ENCODE results near the gene ERCC2.
"Not testable (repeated sequence)": the region's sequence is repeated elsewhere in the genome, so short reads cannot be mapped to it uniquely, and the experiment has no call there.

Gene ERCC2

GRCh38 chr19:45333609-45334303 lies 36.6 kb downstream of the ERCC2 start:
- DNase-seq (ENCODE audit: low read depth in 2 of 2): no peak

- no peak for DNase-seq (ENCODE audit: low read depth in 2 of 2)
These were observed 39.0 kb downstream of the ERCC2 start for GRCh38 chr19:45331411-45331810.

DNA sequence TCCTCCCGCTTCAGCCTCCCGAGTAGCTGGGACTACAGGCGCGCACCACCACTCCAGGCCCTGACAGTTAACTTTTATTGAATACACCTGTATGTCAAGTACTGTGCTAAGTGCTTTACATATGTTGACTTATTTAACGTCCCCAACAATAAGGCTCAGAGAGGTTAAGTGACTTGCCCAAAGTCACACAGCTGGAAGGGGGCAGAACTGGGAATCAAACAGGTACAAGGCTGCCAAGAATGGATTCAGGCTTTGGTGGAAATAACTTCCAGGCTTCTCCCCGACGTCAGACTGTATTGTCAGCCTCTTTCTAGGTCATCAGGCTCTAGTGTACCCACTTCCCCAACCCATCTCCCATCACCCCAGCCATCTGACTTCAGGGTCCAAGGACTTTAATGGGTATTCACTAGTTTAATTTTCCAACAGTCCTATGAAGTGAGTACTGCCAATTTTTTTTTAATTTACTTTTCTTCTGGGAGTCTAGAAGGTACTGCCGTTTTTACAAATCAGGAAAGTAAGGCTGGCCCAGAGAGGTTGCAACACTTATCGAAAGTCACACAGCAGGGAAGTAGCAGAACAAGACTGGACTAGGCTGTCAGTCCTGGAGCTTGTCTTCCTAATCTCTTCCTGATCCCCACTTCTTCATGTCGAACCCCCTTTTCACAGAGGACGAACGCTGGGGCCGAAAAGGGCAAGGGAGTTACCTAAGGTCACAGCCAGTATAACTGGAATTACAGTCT lies 42.8 kb downstream of the ERCC2 start:
- DNase-seq (ENCODE audit: low read depth in 2 of 2): no peak

DNA sequence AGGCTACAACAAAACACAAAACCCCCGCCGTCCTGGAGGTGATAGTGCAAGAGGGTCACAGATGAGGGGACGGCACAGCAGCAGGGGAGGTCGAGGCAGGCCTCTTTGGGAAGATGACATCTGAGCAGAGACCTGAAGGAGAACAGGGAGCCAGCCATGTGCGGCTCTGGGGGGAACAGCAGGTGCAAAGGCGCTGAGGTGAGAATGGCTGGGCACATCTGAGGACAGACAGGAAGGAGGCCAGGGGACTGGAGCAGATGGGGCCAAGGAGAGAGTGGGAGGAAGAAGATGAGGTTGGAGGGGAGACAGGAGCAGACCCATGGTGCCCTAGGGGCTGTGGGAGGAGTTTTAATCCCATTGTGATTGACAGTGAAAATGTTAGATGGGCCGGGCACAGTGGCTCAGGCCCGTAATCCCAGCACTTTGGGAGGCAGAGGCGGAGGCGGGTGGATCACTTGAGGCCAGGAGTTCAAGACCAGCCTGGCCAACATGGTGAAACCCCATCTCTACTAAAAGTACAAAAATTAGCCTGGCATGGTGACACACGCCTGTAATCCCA lies 45.9 kb downstream of the ERCC2 start:
- no peak for DNase-seq (ENCODE audit: low read depth in 2 of 2)

- no peak for DNase-seq (ENCODE audit: low read depth in 2 of 2)
These were observed 46.7 kb downstream of the ERCC2 start for GRCh38 chr19:45323671-45324081.

GRCh38 chr19:45322744-45323281 lies 47.6 kb downstream of the ERCC2 start, which contains the start of gene CKM:
Gene CKM (minus strand): TSS chr19:45322875. CDS start chr19:45319713, 3,162 bp downstream.
- no peak for DNase-seq (ENCODE audit: low read depth in 2 of 2)

DNA sequence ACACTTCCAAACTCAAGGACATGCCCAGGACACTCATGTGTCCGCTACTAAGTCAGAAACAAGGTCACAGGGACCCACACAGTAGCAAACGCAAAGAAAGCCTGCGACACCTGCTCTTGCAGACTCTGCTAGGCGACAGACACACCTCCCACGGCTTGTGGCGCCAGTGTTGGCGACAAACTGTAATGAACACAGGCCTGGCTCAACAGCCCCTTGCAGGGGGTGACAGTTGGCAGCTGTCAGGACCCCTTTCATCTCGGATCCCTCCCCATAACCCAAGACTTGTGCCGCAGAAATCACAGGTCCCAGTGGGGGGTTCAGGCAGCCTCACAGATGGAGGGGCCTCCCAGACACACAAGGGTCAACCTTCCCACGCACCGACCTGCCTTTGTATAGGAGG lies 48.1 kb downstream of the ERCC2 start:
- no peak for DNase-seq (ENCODE audit: low read depth in 2 of 2)

GRCh38 chr19:45321848-45322247 lies 48.5 kb downstream of the ERCC2 start:
- no peak for DNase-seq (ENCODE audit: low read depth in 2 of 2)

GRCh38 chr19:45320997-45321775 lies 49.2 kb downstream of the ERCC2 start:
- DNase-seq (ENCODE audit: low read depth in 2 of 2): no peak

GRCh38 chr19:45315304-45315703 lies 55.1 kb downstream of the ERCC2 start:
- DNase-seq (ENCODE audit: low read depth in 2 of 2): no peak

- DNase-seq (ENCODE audit: low read depth in 2 of 2): no peak
These were observed 55.6 kb downstream of the ERCC2 start for GRCh38 chr19:45314708-45315245.

DNA sequence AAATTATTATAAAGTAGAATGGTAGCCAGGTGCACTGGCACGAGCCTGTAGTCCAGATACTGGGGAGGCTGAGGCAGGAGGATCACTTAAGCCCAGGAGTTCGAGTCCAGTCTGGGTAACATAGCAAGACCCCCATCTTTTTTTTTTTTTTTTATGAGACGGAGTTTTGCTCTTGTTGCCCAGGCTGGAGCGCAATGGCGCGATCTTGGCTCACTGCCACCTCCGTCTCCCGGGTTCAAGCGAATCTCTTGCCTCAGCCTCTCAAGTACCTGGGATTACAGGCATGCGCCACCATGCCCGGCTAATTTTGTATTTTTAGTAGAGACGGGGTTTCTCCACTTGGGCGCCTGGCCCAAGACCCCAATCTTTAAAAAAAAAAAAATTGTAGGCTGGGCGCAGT lies 58.1 kb downstream of the ERCC2 start:
- DNase-seq (ENCODE audit: low read depth in 2 of 2): not testable (repeated sequence)

DNA sequence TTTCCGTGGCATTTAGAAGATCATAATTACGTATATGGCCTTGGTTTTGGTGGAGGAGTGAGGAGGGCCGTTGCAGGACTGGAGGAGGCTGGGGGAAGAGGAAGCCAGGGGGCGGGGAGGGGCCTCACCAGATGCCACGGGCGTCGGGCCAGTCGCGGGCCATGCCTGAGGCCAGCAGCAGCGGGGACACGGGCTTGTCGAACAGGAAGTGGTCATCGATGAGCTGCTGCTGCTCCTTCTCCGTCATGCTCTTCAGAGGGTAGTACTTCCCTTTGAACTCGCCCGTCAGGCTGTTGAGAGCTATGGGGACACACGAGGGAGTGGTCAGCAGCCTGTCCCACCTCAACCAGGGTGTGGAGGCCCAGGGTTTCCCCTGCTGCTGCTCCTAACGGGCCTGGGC lies 58.8 kb downstream of the ERCC2 start:
- DNase-seq (ENCODE audit: low read depth in 2 of 2): no peak

GRCh38 chr19:45309322-45309721 lies 61.1 kb downstream of the ERCC2 start:
- not testable (repeated sequence) for DNase-seq (ENCODE audit: low read depth in 2 of 2)

DNA sequence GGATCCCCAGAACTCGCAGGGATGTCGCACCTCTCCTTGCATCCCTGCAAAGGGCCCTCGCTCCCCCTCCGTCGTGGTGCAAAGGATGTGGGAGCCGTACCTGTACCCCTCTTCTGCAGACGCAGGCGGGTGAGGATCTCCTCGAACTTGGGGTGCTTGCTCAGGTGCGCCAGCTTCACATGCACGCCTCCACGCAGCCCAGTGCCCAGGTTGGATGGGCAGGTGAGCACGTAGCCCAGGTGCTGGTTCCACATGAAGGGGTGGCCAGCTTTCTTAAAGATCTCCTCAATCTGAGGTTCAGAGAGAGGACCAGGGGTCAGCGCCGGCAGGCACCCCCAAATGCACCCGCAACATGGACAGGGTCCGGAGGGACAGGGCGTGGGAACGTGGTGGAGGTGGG lies 63.0 kb downstream of the ERCC2 start:
- no peak for DNase-seq (ENCODE audit: low read depth in 2 of 2)

- DNase-seq (ENCODE audit: low read depth in 2 of 2): no peak
These were observed 63.8 kb downstream of the ERCC2 start for GRCh38 chr19:45306518-45307027.

DNA sequence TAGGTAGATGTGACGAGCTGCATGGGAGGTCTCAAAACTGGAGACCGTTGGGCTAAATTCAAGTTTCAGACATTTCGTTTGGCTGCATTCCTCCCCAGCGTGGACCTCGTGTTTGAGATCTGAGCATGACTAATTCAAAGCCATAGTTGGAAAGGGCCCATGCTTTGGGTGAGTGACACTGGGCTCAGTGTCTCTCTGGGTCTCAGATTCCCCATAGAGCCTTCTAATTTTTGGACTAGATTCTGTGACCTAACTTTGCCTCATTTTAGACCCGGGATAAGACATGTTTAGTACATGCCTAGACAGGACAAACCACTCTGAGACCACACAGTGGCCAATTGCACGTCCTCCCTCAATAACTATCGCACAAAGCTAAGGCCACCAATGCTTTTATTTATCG lies 64.3 kb downstream of the ERCC2 start:
- DNase-seq (ENCODE audit: low read depth in 2 of 2): no peak

- DNase-seq (ENCODE audit: low read depth in 2 of 2): no peak
These were observed 65.0 kb downstream of the ERCC2 start for GRCh38 chr19:45305421-45305820.

DNA sequence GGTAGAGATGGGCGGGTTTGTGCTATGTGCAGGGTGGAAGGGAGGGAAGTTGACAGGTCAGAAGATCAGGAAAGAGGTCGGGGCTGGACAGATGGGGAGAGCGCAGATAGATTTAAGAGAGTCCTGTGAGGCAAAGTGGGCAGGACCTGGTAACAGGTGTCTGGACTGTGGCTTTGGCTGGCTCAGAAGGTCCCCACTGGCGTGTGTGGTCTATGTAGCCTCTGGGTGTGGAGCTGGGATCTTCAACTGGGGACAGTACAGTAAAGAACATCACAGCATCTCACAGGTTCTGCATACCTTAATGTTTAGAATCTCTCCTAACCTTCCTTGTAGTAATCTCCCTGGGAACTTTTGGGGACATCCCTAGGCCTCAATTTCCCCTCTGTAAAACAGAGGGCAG lies 65.4 kb downstream of the ERCC2 start:
- DNase-seq (ENCODE audit: low read depth in 2 of 2): no peak

DNA sequence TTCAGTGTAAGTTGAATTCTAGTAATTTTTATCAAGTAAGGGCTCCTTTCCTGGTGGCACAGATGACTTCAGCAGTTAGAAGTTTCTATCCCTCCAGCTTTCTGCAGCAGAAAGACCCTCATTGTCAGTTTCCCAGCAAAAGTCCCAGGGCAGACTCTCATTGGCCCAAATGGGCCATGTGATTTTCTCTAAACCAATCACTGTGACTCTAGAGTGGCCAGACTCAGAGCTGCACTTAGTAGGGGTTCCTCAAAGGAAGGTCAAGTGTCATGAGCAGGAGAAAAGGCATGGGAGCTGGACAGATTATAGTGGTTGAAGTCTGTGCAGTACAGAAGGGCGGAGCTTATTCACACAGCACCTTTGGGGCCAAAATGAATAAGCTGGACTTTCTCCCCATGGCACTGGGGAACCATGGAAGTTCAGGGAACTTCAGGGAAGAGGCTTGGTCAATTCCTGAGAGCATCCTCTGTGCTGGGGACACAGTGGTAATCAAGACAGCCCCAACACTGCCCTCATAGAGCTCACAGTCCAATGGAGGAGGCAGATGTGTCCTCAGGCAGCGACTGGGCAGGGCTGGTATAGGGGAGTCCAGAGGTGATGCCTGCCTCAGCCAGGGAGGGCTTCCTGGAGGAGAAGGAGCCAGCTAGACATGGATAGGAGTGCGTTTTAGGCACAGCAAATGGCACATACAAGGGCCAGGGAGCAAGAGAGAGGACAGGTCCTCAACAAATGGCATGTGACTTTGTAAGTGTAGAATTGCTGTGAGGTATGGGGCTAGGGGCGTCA lies 66.0 kb downstream of the ERCC2 start:
- no peak for DNase-seq (ENCODE audit: low read depth in 2 of 2)
